Hepatocyte (in vitro differentiated cells): ENCODE data around the gene ASB10. TPM values are rescaled to one million over a fixed set of nuclear protein-coding genes. Genes with fewer than 3 reads are reported as not detected.

Experiments
- DNase-seq: peaks from one replicate; pipeline ENCODE4 v3.0.0-alpha.2; 2016; ENCODE audit warnings: low spot score
- H2AFZ ChIP-seq: fragments of 200-600 bp; sonication (generic); 2 replicates; pipeline ENCODE4 v1.6.0; 2016; ENCODE audit warnings: antibody characterized with exemption, mild to moderate bottlenecking
- H3K27ac ChIP-seq: fragments of 200-600 bp; sonication (generic); 2 replicates; pipeline ENCODE4 v1.5.1; 2016; ENCODE audit warnings: mild to moderate bottlenecking
- H3K27me3 ChIP-seq: fragments of 200-600 bp; sonication (generic); 2 replicates; pipeline ENCODE4 v1.6.1; 2016
- H3K36me3 ChIP-seq: fragments of 200-600 bp; sonication (generic); replicated peaks from 2 replicates; pipeline ENCODE4 v1.5.1; 2016; ENCODE audit warnings: low read depth; ENCODE audit not compliant: insufficient read depth
- H3K4me1 ChIP-seq: fragments of 200-600 bp; sonication (generic); 2 replicates; pipeline ENCODE4 v1.5.1; 2016; ENCODE audit warnings: mild to moderate bottlenecking, moderate library complexity; ENCODE audit not compliant: insufficient read depth
- H3K4me2 ChIP-seq: fragments of 200-600 bp; sonication (generic); 2 replicates; pipeline ENCODE4 v1.6.0; 2016
- H3K4me3 ChIP-seq: fragments of 200-600 bp; sonication (generic); 2 replicates; pipeline ENCODE4 v1.5.1; 2016; ENCODE audit warnings: mild to moderate bottlenecking
- H3K79me2 ChIP-seq: fragments of 200-600 bp; sonication (generic); 2 replicates; pipeline ENCODE4 v1.6.0; 2017; ENCODE audit warnings: mild to moderate bottlenecking
- H3K9me2 ChIP-seq: fragments of 200-600 bp; sonication (generic); replicated peaks from 2 replicates; pipeline ENCODE4 v1.6.0; 2017; ENCODE audit warnings: mild to moderate bottlenecking; ENCODE audit not compliant: insufficient read depth
- H3K9me3 ChIP-seq: fragments of 200-600 bp; sonication (generic); 2 replicates; pipeline ENCODE4 v1.5.1; 2016; ENCODE audit warnings: low read depth, mild to moderate bottlenecking
- H4K20me1 ChIP-seq: fragments of 200-600 bp; sonication (generic); 2 replicates; pipeline ENCODE4 v1.6.0; 2016; ENCODE audit warnings: mild to moderate bottlenecking; ENCODE audit not compliant: insufficient read depth, poor library complexity, severe bottlenecking
- EZH2 ChIP-seq: fragments of 200-600 bp; sonication (generic); IDR thresholded peaks from 2 replicates; pipeline ENCODE4 v1.6.1; 2016; ENCODE audit warnings: antibody characterized with exemption, mild to moderate bottlenecking, borderline replicate concordance
- EZH2phosphoT487 ChIP-seq: fragments of 200-600 bp; sonication (generic); IDR thresholded peaks from one replicate; pipeline ENCODE4 v1.6.1; 2018; ENCODE audit warnings: antibody characterized with exemption, mild to moderate bottlenecking, low read depth, moderate library complexity; ENCODE audit not compliant: unreplicated experiment, severe bottlenecking
- WGBS: methylation state at CpG from one replicate; pipeline ENCODE4 v1.1.6; 2016; ENCODE audit warnings: low lambda C conversion rate; ENCODE audit errors: missing lambda C conversion rate; 5-methylcytosine and 5-hydroxymethylcytosine counted together
- polyA plus RNA-seq: library from polyadenylated mRNA; unstranded; fragments of >200 nt; fragmentation: Nextera tagmentation; extraction: Ambion mirVana; gene quantifications from 2 replicates; pipeline ENCODE4 v1.2.1, GENCODE V29; 2016
- total RNA-seq: library from RNA; depleted of rRNA; stranded (reverse); fragments of >200 nt; gene quantifications from 2 replicates; pipeline ENCODE4 v1.2.3, GENCODE V29; 2014
- TF ChIP-seq, protein P1 (sequence below): fragments of 200-600 bp; sonication (generic); IDR thresholded peaks from 2 replicates; pipeline ENCODE4 v1.5.1; 2016; ENCODE audit warnings: antibody characterized with exemption, mild to moderate bottlenecking; ENCODE audit not compliant: poor library complexity

Gene ASB10
- total and polyA plus RNA-seq, 2 experiments from 2014 or later: not detected

DNA sequence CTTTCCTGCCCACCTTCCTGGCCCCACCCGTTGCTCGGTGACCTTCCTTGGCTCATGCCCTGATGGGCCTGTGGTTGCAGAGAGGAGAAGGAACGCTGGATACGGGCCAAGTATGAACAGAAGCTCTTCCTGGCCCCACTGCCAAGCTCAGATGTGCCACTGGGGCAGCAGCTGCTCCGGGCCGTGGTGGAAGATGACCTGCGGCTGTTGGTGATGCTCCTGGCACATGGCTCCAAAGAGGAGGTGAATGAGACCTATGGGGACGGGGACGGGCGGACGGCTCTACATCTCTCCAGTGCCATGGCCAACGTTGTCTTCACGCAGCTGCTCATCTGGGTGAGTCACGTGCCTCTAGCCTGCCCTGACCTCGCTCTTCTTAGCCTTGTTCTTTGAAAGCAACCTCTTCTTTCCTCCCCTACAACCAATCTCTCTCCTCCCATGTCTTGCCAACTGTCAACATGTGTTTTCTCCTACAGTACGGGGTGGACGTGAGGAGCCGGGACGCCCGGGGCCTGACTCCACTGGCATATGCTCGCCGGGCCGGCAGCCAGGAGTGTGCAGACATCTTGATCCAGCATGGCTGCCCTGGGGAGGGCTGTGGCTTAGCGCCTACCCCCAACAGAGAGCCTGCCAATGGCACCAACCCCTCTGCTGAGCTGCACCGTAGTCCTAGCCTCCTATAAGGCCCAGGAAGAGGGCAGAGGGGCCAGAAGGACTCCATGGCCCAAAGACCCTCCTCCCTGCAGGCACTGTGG lies 43.6 kb downstream of the ASB10 start:
- no peak for TF ChIP-seq EZH2
- TF ChIP-seq EZH2phosphoT487: no peak
- TF ChIP-seq, protein P1, sequence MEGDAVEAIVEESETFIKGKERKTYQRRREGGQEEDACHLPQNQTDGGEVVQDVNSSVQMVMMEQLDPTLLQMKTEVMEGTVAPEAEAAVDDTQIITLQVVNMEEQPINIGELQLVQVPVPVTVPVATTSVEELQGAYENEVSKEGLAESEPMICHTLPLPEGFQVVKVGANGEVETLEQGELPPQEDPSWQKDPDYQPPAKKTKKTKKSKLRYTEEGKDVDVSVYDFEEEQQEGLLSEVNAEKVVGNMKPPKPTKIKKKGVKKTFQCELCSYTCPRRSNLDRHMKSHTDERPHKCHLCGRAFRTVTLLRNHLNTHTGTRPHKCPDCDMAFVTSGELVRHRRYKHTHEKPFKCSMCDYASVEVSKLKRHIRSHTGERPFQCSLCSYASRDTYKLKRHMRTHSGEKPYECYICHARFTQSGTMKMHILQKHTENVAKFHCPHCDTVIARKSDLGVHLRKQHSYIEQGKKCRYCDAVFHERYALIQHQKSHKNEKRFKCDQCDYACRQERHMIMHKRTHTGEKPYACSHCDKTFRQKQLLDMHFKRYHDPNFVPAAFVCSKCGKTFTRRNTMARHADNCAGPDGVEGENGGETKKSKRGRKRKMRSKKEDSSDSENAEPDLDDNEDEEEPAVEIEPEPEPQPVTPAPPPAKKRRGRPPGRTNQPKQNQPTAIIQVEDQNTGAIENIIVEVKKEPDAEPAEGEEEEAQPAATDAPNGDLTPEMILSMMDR: no peak
- no peak overlapping the region for H2AFZ ChIP-seq

DNA sequence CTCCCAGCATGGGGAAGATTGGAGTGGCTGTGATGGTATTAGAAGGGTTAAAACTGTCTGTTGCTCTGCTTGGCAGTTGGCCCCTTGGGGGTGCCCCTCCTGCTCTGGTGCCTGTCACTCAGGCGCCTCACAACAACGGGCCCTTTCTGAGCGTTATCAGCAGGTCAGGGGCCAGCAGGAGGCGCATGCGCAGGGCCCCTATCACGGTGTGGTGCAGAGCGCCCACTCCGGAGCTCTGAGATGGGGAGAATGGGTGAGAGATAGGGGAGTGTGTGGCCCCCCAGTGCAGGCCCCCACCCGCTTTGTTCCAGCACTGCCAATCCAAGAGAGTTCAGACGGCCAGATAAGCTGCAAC lies 44.4 kb downstream of the ASB10 start:
- Histone ChIP-seq H3K27ac (no peak overlapping the region), H3K4me2 (no peak overlapping the region), H3K27me3 (no peaks in the 10 kb centered on the region), H3K79me2 (no peaks in the 10 kb centered on the region), H3K9me3 (no peaks in the 10 kb centered on the region), H3K9me2 (no peaks in the 10 kb centered on the region), H3K4me3 (no peak overlapping the region), H4K20me1 (no peaks in the 10 kb centered on the region), H3K4me1 (no peaks in the 10 kb centered on the region), H2AFZ (no peak overlapping the region), H3K36me3 (no peaks in the 10 kb centered on the region)
- DNase-seq: no peak
- no peak for TF ChIP-seq EZH2
- TF ChIP-seq, protein P1: no peak
- no peak for TF ChIP-seq EZH2phosphoT487
- 70% methylated on average over 9 of the region's 10 CpGs for WGBS

More for the DNA sequence above, 43.6 kb downstream of the ASB10 start:
- no peaks in the 10 kb centered on the region for H3K4me1 ChIP-seq
- H4K20me1 ChIP-seq: no peaks in the 10 kb centered on the region
- DNase-seq: no peak
- no peaks in the 10 kb centered on the region for H3K79me2 ChIP-seq
- no peaks in the 10 kb centered on the region for H3K27me3 ChIP-seq
- H3K4me2 ChIP-seq: no peak overlapping the region
- no peaks in the 10 kb centered on the region for H3K36me3 ChIP-seq
- no peaks in the 10 kb centered on the region for H3K9me3 ChIP-seq
- WGBS: 96% methylated on average over 25 of the region's 25 CpGs
- no peak overlapping the region for H3K4me3 ChIP-seq
- no peak overlapping the region for H3K27ac ChIP-seq
- no peaks in the 10 kb centered on the region for H3K9me2 ChIP-seq

DNA sequence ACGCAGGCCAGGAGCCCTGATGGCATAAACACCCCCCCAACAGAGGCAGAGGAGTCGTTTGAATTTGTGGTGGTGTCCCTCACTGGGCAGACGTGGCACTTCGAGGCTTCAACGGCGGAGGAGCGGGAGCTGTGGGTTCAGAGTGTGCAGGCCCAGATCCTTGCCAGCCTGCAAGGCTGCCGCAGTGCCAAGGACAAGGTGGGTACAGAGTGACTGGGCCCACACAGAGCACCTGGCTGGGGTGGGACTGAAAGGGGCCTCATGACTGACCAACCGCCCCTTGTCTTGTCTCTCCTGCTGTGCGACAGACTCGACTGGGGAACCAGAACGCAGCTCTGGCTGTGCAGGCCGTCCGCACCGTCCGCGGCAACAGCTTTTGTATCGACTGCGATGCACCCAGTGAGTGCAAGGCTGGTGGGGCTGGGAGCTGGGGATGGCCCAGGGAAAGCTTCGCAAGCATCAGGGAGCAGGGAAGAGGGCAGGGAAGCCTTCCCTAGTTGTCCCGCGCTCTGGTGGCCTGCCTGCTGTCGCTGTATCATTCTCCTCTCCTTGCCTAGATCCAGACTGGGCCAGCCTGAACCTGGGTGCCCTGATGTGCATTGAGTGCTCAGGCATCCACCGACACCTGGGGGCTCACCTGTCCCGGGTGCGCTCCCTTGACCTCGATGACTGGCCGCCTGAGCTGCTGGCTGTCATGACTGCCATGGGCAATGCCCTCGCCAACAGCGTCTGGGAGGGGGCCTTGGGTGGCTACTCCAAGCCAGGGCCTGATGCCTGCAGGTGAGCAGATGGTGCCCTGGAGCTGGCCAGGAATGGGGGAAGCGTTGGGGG lies 45.0 kb downstream of the ASB10 start:
- Histone ChIP-seq H3K36me3 (no peaks in the 10 kb centered on the region), H3K27ac (no peak overlapping the region), H3K79me2 (no peaks in the 10 kb centered on the region), H3K4me1 (no peaks in the 10 kb centered on the region), H3K4me3 (no peak overlapping the region), H4K20me1 (no peaks in the 10 kb centered on the region), H3K4me2 (no peak overlapping the region), H3K9me2 (no peaks in the 10 kb centered on the region), H3K27me3 (no peaks in the 10 kb centered on the region), H2AFZ (no peak overlapping the region), H3K9me3 (no peaks in the 10 kb centered on the region)
- WGBS: 95% methylated on average over 24 of the region's 31 CpGs
- no peak for DNase-seq
- no peak for TF ChIP-seq EZH2phosphoT487
- TF ChIP-seq, protein P1: no peak
- TF ChIP-seq EZH2: no peak
